ENCODE measurements around the gene SMC1B. TPM values are rescaled to one million over a fixed set of nuclear protein-coding genes. Genes with fewer than 3 reads are reported as not detected.
A peak's percentile ranks its signal among the peaks of the same experiment; 100 is the strongest.

The SMC1B gene
- total and polyA plus RNA-seq, 8 donors: 0.06 TPM; not detected in 7

DNA sequence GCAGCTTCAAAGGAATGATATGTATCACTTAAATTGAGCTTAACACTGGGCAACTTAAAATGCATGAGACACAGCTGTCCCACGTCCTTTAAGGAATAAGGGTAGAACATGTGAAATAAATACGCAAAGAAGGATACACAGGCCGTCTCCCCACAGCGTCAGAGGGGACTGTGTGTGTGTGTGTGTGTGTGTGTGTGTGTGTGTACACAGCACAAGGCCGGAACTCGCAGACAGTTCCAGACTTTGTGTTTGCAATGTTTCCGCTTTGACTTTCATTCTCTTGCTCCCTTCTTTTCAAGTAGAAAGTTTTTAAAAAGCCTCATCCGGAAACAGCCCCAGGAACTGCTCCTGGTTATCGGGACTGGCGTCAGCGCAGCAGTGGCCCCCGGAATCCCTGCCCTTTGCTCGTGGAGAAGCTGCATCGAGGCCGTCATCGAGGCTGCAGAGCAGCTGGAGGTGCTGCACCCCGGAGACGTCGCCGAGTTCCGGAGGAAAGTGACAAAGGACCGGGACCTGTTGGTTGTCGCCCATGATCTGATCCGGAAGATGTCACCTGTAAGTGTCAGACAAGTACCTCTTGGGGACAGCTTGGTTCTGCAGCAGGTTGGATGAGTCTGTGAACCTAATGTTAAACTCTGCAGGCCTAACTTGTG, 90.4 kb downstream of the SMC1B start:
- FAIRE-seq: no peak

DNA sequence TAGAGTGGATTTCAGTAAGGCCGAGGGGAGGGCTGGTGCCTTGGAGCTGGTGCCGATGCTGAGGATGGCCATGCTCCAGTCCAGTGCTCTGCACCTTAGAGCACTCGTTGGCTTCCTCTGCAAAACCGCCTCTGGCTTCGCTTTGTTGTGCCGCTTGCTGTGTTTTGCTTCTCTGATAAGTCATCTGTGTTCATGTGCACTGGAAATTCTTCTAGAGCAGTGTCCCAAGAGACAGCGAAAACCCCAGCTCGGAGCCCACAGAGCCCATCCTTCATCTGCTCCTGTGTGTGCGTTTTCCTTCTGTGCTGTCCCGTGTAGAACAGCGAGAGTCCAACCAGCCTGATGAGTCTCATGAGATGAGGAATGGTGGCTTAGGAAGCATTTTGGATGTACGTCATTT, 91.6 kb downstream of the SMC1B start:
- H3K4me1 ChIP-seq: peaks cover 0 to 5% (median 0%) of the 10 kb centered on the region in 3 donors
- H3K36me3 ChIP-seq: peaks cover 0 to 25% (median 0%) of the 10 kb centered on the region in 3 donors
- intact Hi-C loops (cut with DNase I): no loop called here
- no peak for FAIRE-seq
- 88 to 91% methylated on average over 12 of the region's 12 CpGs for WGBS, 2 donors
- H3K27me3 ChIP-seq: no peaks in the 10 kb centered on the region
- H3K4me3 ChIP-seq: no peak overlapping the region
- ATAC-seq: no peak
- no peaks in the 10 kb centered on the region for H3K9me3 ChIP-seq
- no peak for DNase-seq
- TF ChIP-seq CTCF (IDR thresholded peaks at IDR 0.05): no peak
- H3K27ac ChIP-seq: no peak overlapping the region

More for the DNA sequence above, 90.4 kb downstream of the SMC1B start:
- Histone ChIP-seq H3K27ac (no peak overlapping the region), H3K27me3 (no peaks in the 10 kb centered on the region), H3K4me3 (no peak overlapping the region), H3K4me1 (peaks cover 0 to 5% (median 0%) of the 10 kb centered on the region in 3 donors), H3K9me3 (no peaks in the 10 kb centered on the region), H3K36me3 (peaks cover 0 to 25% (median 0%) of the 10 kb centered on the region in 3 donors)
- 83% methylated on average over 24 of the region's 24 CpGs for WGBS, 2 donors
- no peak for TF ChIP-seq CTCF (IDR thresholded peaks at IDR 0.05)
- no peak for ATAC-seq
- DNase-seq: no peak
- intact Hi-C loops (cut with DNase I): no loop called here

- intact Hi-C loops (cut with DNase I): no loop called here
- no peak for ATAC-seq
- FAIRE-seq: no peak
- DNase-seq: no peak
- Histone ChIP-seq H3K27me3 (no peaks in the 10 kb centered on the region), H3K4me3 (no peak overlapping the region), H3K27ac (no peak overlapping the region), H3K9me3 (no peaks in the 10 kb centered on the region), H3K36me3 (peaks cover 0 to 25% (median 0%) of the 10 kb centered on the region in 3 donors), H3K4me1 (peaks cover 0 to 5% (median 0%) of the 10 kb centered on the region in 3 donors)
- TF ChIP-seq CTCF (IDR thresholded peaks at IDR 0.05): no peak
- WGBS, 2 donors: 88 to 91% methylated on average over 9 of the region's 9 CpGs
Measured at GRCh38 chr22:45320357-45320976, 92.9 kb downstream of the SMC1B start.

- ATAC-seq: peak in 3 of 4 donors; percentile 32 to 43 (median 35)
- H3K27me3 ChIP-seq: no peaks in the 10 kb centered on the region
- intact Hi-C loops (cut with DNase I): no loop called here
- H3K36me3 ChIP-seq: peaks cover 0 to 22% (median 0%) of the 10 kb centered on the region in 3 donors
- no peak for TF ChIP-seq CTCF (IDR thresholded peaks at IDR 0.05)
- H3K9me3 ChIP-seq: no peaks in the 10 kb centered on the region
- peaks cover 0 to 14% (median 4%) of the 10 kb centered on the region in 3 donors for H3K4me1 ChIP-seq
- no peak overlapping the region for H3K4me3 ChIP-seq
- H3K27ac ChIP-seq: peak overlapping the region in 2 of 4 donors; percentile 6 to 34
- 54 to 61% methylated on average over 5 of the region's 5 CpGs for WGBS, 2 donors
- no peak for DNase-seq
- FAIRE-seq: no peak
Measured at GRCh38 chr22:45319324-45319685, 94.1 kb downstream of the SMC1B start.
